ENCODE measurements around the gene TP63.

The TP63 gene

DNA sequence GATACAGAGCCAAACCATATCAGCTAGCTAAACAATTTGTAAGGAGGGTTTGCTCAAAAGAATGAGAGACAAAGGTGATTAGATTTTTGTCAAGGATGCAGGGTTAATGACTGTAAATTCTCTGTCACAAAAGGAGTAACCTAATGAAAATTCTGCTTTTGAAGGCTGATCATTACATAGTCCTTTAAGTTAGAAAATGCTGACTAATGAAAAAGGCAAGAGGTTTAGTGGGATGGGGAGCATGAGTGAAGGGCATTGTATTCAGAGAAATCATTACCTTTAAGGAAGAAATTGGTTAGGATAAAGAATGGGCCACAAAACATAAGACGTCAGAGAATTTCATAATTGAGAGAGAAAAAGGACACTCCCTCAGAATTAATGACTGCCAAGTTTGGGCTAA lies 97.7 kb downstream of the TP63 start:
- no peak for ATAC-seq
- TF ChIP-seq TOX (CRISPR knock-in tag; IDR thresholded peaks at IDR 0.05; ENCODE audit: borderline replicate concordance) (no peak), ZNF565 (CRISPR knock-in tag; conservative IDR thresholded peaks at IDR 0.05; ENCODE audit: low read depth) (no peak), RARB (CRISPR knock-in tag; IDR thresholded peaks at IDR 0.05) (no peak), BACH2 (CRISPR knock-in tag; IDR thresholded peaks at IDR 0.05; ENCODE audit: borderline replicate concordance) (no peak), ZNF8 (CRISPR knock-in tag; IDR thresholded peaks at IDR 0.05) (no peak), CSRNP3 (CRISPR knock-in tag; IDR thresholded peaks at IDR 0.05) (no peak), ZNF70 (CRISPR knock-in tag; IDR thresholded peaks at IDR 0.05) (no peak), OSR1 (CRISPR knock-in tag; IDR thresholded peaks at IDR 0.05) (no peak), PPARA (CRISPR knock-in tag; IDR thresholded peaks at IDR 0.05; ENCODE audit: borderline replicate concordance) (no peak), SNAI2 (CRISPR knock-in tag; IDR thresholded peaks at IDR 0.05) (no peak), CSDC2 (CRISPR knock-in tag; IDR thresholded peaks at IDR 0.05) (no peak)
- TF ChIP-seq, protein P1, sequence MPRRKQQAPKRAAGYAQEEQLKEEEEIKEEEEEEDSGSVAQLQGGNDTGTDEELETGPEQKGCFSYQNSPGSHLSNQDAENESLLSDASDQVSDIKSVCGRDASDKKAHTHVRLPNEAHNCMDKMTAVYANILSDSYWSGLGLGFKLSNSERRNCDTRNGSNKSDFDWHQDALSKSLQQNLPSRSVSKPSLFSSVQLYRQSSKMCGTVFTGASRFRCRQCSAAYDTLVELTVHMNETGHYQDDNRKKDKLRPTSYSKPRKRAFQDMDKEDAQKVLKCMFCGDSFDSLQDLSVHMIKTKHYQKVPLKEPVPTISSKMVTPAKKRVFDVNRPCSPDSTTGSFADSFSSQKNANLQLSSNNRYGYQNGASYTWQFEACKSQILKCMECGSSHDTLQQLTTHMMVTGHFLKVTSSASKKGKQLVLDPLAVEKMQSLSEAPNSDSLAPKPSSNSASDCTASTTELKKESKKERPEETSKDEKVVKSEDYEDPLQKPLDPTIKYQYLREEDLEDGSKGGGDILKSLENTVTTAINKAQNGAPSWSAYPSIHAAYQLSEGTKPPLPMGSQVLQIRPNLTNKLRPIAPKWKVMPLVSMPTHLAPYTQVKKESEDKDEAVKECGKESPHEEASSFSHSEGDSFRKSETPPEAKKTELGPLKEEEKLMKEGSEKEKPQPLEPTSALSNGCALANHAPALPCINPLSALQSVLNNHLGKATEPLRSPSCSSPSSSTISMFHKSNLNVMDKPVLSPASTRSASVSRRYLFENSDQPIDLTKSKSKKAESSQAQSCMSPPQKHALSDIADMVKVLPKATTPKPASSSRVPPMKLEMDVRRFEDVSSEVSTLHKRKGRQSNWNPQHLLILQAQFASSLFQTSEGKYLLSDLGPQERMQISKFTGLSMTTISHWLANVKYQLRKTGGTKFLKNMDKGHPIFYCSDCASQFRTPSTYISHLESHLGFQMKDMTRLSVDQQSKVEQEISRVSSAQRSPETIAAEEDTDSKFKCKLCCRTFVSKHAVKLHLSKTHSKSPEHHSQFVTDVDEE (CRISPR knock-in tag; IDR thresholded peaks at IDR 0.05), result no peak

DNA sequence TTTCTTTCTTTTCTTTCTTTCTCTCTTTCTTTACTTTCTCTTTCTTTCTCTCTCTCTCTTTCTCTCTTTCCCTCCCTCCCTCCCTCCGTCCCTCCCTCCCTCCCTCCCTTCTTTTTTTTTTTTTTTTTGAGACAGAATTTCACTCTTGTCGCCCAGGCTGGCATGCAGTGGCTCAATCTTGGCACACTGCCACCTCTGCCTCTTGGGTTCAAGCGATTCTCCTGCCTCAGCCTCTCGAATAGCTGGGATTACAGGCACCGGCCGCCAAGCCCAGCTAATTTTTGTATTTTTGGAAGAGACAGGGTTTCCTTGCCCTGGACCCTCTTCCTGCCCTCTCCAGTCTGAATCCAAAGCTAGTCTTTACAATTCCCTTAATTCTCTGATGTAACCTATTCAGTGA lies 102.9 kb downstream of the TP63 start:
- ATAC-seq, result no peak
- TF ChIP-seq ISL1 (CRISPR knock-in tag; IDR thresholded peaks at IDR 0.05) (no peak), CSRNP3 (CRISPR knock-in tag; IDR thresholded peaks at IDR 0.05) (no peak), ZFP30 (CRISPR knock-in tag; IDR thresholded peaks at IDR 0.05) (no peak), CREB5 (CRISPR knock-in tag; IDR thresholded peaks at IDR 0.05; ENCODE audit: low read depth) (no peak), ESRRG (CRISPR knock-in tag; IDR thresholded peaks at IDR 0.05) (no peak)

GRCh38 chr3:189735913-189736312 lies 104.7 kb downstream of the TP63 start:
- TF ChIP-seq ZNF70 (CRISPR knock-in tag; IDR thresholded peaks at IDR 0.05), result no peak
- no peak for TF ChIP-seq ISL1 (CRISPR knock-in tag; IDR thresholded peaks at IDR 0.05)
- no peak for TF ChIP-seq ESRRG (CRISPR knock-in tag; IDR thresholded peaks at IDR 0.05)
- TF ChIP-seq RARB (CRISPR knock-in tag; IDR thresholded peaks at IDR 0.05), result no peak
- TF ChIP-seq ZFP30 (CRISPR knock-in tag; IDR thresholded peaks at IDR 0.05), result no peak
- no peak for TF ChIP-seq GLIS3 (CRISPR knock-in tag; IDR thresholded peaks at IDR 0.05)
- no peak for TF ChIP-seq CREB5 (CRISPR knock-in tag; IDR thresholded peaks at IDR 0.05; ENCODE audit: low read depth)
- TF ChIP-seq, protein P2, sequence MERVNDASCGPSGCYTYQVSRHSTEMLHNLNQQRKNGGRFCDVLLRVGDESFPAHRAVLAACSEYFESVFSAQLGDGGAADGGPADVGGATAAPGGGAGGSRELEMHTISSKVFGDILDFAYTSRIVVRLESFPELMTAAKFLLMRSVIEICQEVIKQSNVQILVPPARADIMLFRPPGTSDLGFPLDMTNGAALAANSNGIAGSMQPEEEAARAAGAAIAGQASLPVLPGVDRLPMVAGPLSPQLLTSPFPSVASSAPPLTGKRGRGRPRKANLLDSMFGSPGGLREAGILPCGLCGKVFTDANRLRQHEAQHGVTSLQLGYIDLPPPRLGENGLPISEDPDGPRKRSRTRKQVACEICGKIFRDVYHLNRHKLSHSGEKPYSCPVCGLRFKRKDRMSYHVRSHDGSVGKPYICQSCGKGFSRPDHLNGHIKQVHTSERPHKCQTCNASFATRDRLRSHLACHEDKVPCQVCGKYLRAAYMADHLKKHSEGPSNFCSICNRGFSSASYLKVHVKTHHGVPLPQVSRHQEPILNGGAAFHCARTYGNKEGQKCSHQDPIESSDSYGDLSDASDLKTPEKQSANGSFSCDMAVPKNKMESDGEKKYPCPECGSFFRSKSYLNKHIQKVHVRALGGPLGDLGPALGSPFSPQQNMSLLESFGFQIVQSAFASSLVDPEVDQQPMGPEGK (CRISPR knock-in tag; IDR thresholded peaks at IDR 0.05; ENCODE audit: borderline replicate concordance), result no peak
- no peak for TF ChIP-seq SNAI2 (CRISPR knock-in tag; IDR thresholded peaks at IDR 0.05)
- no peak for TF ChIP-seq CSDC2 (CRISPR knock-in tag; IDR thresholded peaks at IDR 0.05)
- no peak for TF ChIP-seq OSR1 (CRISPR knock-in tag; IDR thresholded peaks at IDR 0.05)
- no peak for TF ChIP-seq ZNF565 (CRISPR knock-in tag; conservative IDR thresholded peaks at IDR 0.05; ENCODE audit: low read depth)

More at GRCh38 chr3:189735913-189736312, 104.7 kb downstream of the TP63 start:
- no peak for ATAC-seq

Data from SK-N-SH treated with all-trans-retinoic acid at 6 μM for 48 hours (cell line).